ENCODE results near the gene TOP3B. TPM values are rescaled to one million over a fixed set of nuclear protein-coding genes. Genes with fewer than 3 reads are reported as not detected.

Gene TOP3B
- total and polyA plus RNA-seq, 4 donors, result 7.4 to 37.2 (median 21.5) TPM

DNA sequence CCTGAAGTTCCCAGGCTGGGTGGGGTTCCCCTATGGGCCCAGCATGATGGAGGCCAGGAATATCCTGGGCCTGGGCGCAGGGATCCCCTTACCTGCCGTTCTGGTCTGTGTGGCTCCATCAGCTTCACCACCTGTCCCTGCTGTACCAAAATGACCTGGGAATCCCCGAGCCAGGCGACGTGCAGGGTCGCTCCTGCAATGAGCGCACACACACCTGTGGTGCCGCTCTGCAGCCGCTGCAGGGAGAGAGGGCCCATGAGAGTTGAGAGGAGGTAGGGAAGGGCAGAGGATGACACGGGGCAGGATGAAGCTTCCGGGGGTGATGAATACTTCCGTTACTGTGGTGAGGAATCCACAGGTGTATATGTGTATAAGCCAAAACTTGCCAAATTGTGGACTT is 51.5 kb downstream of the TOP3B start:
- DNase-seq (no peak), ATAC-seq (ENCODE audit: low FRiP score) (no peak)
- H3K27ac ChIP-seq (ENCODE audit: low read depth in 1 of 2, low read length in 2 of 2), result no peak overlapping the region
- intact Hi-C loops (cut with DNase I), result loop anchor here in 1 of 2 donors (10.0 kb wide), 1 partner anchor 66 kb away; the partner anchor contains the start of gene MAPK1
- 95 to 96% methylated on average over 12 of the region's 12 CpGs for WGBS, 2 donors
- H3K9me3 ChIP-seq (ENCODE audit: control insufficient read depth, low read length), result no peaks in the 10 kb centered on the region
- H3K4me1 ChIP-seq (ENCODE audit: control insufficient read depth in 1 of 2, insufficient read depth in 2 of 2, low read length in 2 of 2), result no peaks in the 10 kb centered on the region
- H3K4me3 ChIP-seq (ENCODE audit: low read length in 2 of 2), result no peak overlapping the region
- H3K27me3 ChIP-seq (ENCODE audit: control insufficient read depth in 1 of 2, insufficient read depth in 2 of 2, low read length in 1 of 2), result no peaks in the 10 kb centered on the region
- H3K36me3 ChIP-seq (ENCODE audit: control insufficient read depth in 1 of 2, insufficient read depth in 2 of 2, low read length in 1 of 2), result peaks cover 0 to 5% of the 10 kb centered on the region in 2 donors

DNA sequence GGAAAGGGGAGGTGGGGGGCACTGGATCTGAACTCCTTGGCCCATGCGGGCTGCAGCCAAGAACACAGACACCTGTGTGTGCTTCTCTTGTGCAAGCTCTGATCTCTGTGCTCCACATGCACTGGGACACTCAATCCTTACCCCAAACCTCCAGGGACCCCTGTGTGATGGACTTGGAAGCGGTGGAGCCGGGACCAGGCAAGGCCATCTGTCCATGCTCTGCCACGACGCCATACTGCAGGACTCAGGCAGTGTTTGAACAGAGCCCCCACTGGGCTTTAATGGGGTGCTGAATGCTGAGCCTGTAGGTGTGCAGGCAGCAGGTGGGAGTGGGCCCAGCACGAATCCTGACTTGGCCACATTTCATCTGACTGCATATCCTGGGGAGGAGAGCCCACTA is 53.3 kb downstream of the TOP3B start:
- intact Hi-C loops (cut with DNase I), result no loop called here
- ATAC-seq (ENCODE audit: low FRiP score), result no peak
- Histone ChIP-seq H3K4me3 (ENCODE audit: low read length in 2 of 2) (no peak overlapping the region), H3K4me1 (ENCODE audit: control insufficient read depth in 1 of 2, insufficient read depth in 2 of 2, low read length in 2 of 2) (no peaks in the 10 kb centered on the region), H3K9me3 (ENCODE audit: control insufficient read depth, low read length) (no peaks in the 10 kb centered on the region), H3K27me3 (ENCODE audit: control insufficient read depth in 1 of 2, insufficient read depth in 2 of 2, low read length in 1 of 2) (no peaks in the 10 kb centered on the region), H3K27ac (ENCODE audit: low read depth in 1 of 2, low read length in 2 of 2) (no peak overlapping the region), H3K36me3 (ENCODE audit: control insufficient read depth in 1 of 2, insufficient read depth in 2 of 2, low read length in 1 of 2) (peaks cover 0 to 5% of the 10 kb centered on the region in 2 donors)
- DNase-seq, result no peak
- WGBS, 2 donors, result 89 to 94% methylated on average over 6 of the region's 6 CpGs

DNA sequence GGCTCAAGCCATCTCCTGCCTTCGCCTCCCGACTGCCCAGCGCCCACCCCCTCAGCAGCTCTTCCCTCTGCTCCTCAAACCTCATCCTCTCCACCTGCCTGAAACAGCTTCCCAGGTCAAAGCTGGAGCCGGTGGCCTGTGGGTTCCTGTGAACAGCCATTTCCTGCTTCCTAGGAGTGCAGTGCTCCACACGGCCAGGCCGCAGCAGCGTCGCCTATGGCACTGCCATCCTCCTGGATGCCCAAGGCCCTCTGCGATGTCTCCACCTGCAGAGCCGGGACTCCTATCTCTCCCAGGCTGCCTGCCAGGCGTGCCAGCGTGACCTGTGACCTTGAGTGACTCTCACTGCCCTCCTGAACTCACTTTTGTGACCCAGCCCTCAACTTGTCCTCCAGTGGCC is 54.5 kb downstream of the TOP3B start:
- 89 to 90% methylated on average over 12 of the region's 12 CpGs for WGBS, 2 donors
- Histone ChIP-seq H3K4me1 (ENCODE audit: control insufficient read depth in 1 of 2, insufficient read depth in 2 of 2, low read length in 2 of 2) (no peaks in the 10 kb centered on the region), H3K9me3 (ENCODE audit: control insufficient read depth, low read length) (no peaks in the 10 kb centered on the region), H3K4me3 (ENCODE audit: low read length in 2 of 2) (no peak overlapping the region), H3K27ac (ENCODE audit: low read depth in 1 of 2, low read length in 2 of 2) (no peak overlapping the region), H3K36me3 (ENCODE audit: control insufficient read depth in 1 of 2, insufficient read depth in 2 of 2, low read length in 1 of 2) (peaks cover 0 to 5% of the 10 kb centered on the region in 2 donors), H3K27me3 (ENCODE audit: control insufficient read depth in 1 of 2, insufficient read depth in 2 of 2, low read length in 1 of 2) (no peaks in the 10 kb centered on the region)
- intact Hi-C loops (cut with DNase I), result no loop called here
- DNase-seq, result no peak
- no peak for ATAC-seq (ENCODE audit: low FRiP score)

DNA sequence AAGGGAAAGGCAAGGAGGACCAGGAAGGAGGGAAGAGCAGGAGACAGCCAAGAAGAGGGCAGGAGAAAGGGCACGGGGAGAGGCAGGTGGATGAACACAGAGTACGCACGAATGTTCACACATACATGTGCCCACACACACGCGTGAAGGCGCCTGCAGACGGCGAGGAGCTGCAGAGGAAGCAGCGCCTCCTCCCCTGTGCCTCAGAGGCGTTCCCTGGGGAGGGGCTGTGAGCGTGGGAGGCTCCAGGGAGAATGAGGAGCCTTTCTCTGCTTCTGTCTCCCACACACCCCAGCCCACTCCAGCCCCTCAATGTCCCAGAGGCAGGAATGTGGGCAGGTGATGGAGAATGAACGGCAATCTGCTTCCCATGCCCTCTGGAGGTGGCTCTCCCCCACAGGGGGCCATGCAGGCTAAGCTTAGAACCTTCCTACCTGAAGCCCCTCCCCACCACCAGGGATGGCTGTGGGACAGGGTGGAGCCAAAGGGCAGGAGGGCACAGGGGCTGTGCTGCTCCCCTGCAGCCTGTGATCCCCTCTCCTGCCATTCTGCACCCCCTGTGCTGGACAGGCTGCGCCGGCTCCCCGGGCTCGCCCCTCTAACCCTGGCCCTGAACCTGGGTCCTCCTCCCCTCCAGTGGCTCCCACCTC is 55.3 kb downstream of the TOP3B start:
- Histone ChIP-seq H3K9me3 (ENCODE audit: control insufficient read depth, low read length) (no peaks in the 10 kb centered on the region), H3K27me3 (ENCODE audit: control insufficient read depth in 1 of 2, insufficient read depth in 2 of 2, low read length in 1 of 2) (no peaks in the 10 kb centered on the region), H3K4me1 (ENCODE audit: control insufficient read depth in 1 of 2, insufficient read depth in 2 of 2, low read length in 2 of 2) (no peaks in the 10 kb centered on the region), H3K27ac (ENCODE audit: low read depth in 1 of 2, low read length in 2 of 2) (no peak overlapping the region), H3K36me3 (ENCODE audit: control insufficient read depth in 1 of 2, insufficient read depth in 2 of 2, low read length in 1 of 2) (peaks cover 0 to 5% of the 10 kb centered on the region in 2 donors), H3K4me3 (ENCODE audit: low read length in 2 of 2) (no peak overlapping the region)
- intact Hi-C loops (cut with DNase I), result no loop called here
- no peak for ATAC-seq (ENCODE audit: low FRiP score)
- WGBS, 2 donors, result 85 to 86% methylated on average over 16 of the region's 16 CpGs
- no peak for DNase-seq

GRCh38 chr22:21926728-21927127 is 55.9 kb downstream of the TOP3B start:
- no peak for DNase-seq
- no peak for ATAC-seq (ENCODE audit: low FRiP score)
- peaks cover 0 to 5% of the 10 kb centered on the region in 2 donors for H3K36me3 ChIP-seq (ENCODE audit: control insufficient read depth in 1 of 2, insufficient read depth in 2 of 2, low read length in 1 of 2)
- no peaks in the 10 kb centered on the region for H3K4me1 ChIP-seq (ENCODE audit: control insufficient read depth in 1 of 2, insufficient read depth in 2 of 2, low read length in 2 of 2)
- H3K27ac ChIP-seq (ENCODE audit: low read depth in 1 of 2, low read length in 2 of 2), result no peak overlapping the region
- H3K4me3 ChIP-seq (ENCODE audit: low read length in 2 of 2), result no peak overlapping the region
- H3K27me3 ChIP-seq (ENCODE audit: control insufficient read depth in 1 of 2, insufficient read depth in 2 of 2, low read length in 1 of 2), result no peaks in the 10 kb centered on the region
- 74 to 82% methylated on average over 4 of the region's 4 CpGs for WGBS, 2 donors
- H3K9me3 ChIP-seq (ENCODE audit: control insufficient read depth, low read length), result no peaks in the 10 kb centered on the region
- intact Hi-C loops (cut with DNase I), result no loop called here

DNA sequence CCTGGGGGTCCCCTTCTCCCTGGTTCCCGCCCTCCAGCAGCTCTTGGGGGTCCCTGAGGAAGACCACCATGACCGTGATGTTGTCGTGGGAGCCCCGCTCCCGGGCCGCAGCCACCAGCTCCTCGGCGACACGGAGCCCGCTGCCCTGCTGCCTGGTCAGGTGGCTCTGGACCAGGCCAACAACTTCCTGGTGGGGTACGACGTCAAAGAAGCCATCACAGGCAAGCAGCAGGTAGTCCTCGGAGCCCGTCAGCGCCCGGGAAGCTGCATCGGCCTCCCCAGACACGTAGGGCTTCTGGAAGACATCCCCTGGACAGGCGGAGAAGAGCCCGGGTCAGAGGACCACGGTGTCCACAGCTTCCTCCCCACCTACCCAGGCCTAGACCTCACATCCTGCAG is 59.4 kb downstream of the TOP3B start:
- intact Hi-C loops (cut with DNase I), result no loop called here
- ATAC-seq (ENCODE audit: low FRiP score) (no peak), DNase-seq (no peak)
- no peak overlapping the region for H3K4me3 ChIP-seq (ENCODE audit: low read length in 2 of 2)
- H3K27me3 ChIP-seq (ENCODE audit: control insufficient read depth in 1 of 2, insufficient read depth in 2 of 2, low read length in 1 of 2), result no peaks in the 10 kb centered on the region
- no peaks in the 10 kb centered on the region for H3K9me3 ChIP-seq (ENCODE audit: control insufficient read depth, low read length)
- 94 to 95% methylated on average over 21 of the region's 21 CpGs for WGBS, 2 donors
- no peak overlapping the region for H3K27ac ChIP-seq (ENCODE audit: low read depth in 1 of 2, low read length in 2 of 2)
- H3K36me3 ChIP-seq (ENCODE audit: control insufficient read depth in 1 of 2, insufficient read depth in 2 of 2, low read length in 1 of 2), result no peaks in the 10 kb centered on the region
- no peaks in the 10 kb centered on the region for H3K4me1 ChIP-seq (ENCODE audit: control insufficient read depth in 1 of 2, insufficient read depth in 2 of 2, low read length in 2 of 2)

GRCh38 chr22:21922370-21923162 is 60.0 kb downstream of the TOP3B start:
- Histone ChIP-seq H3K27me3 (ENCODE audit: control insufficient read depth in 1 of 2, insufficient read depth in 2 of 2, low read length in 1 of 2) (no peaks in the 10 kb centered on the region), H3K4me1 (ENCODE audit: control insufficient read depth in 1 of 2, insufficient read depth in 2 of 2, low read length in 2 of 2) (no peaks in the 10 kb centered on the region), H3K9me3 (ENCODE audit: control insufficient read depth, low read length) (no peaks in the 10 kb centered on the region), H3K36me3 (ENCODE audit: control insufficient read depth in 1 of 2, insufficient read depth in 2 of 2, low read length in 1 of 2) (no peaks in the 10 kb centered on the region), H3K4me3 (ENCODE audit: low read length in 2 of 2) (no peak overlapping the region), H3K27ac (ENCODE audit: low read depth in 1 of 2, low read length in 2 of 2) (no peak overlapping the region)
- ATAC-seq (ENCODE audit: low FRiP score) (no peak), DNase-seq (no peak)
- intact Hi-C loops (cut with DNase I), result no loop called here
- WGBS, 2 donors, result 89 to 90% methylated on average over 20 of the region's 20 CpGs

GRCh38 chr22:21921729-21922128 is 60.9 kb downstream of the TOP3B start:
- no peaks in the 10 kb centered on the region for H3K36me3 ChIP-seq (ENCODE audit: control insufficient read depth in 1 of 2, insufficient read depth in 2 of 2, low read length in 1 of 2)
- no peak for DNase-seq
- no peak for ATAC-seq (ENCODE audit: low FRiP score)
- WGBS, 2 donors, result 81 to 82% methylated on average over 8 of the region's 8 CpGs
- H3K4me1 ChIP-seq (ENCODE audit: control insufficient read depth in 1 of 2, insufficient read depth in 2 of 2, low read length in 2 of 2), result no peaks in the 10 kb centered on the region
- H3K27ac ChIP-seq (ENCODE audit: low read depth in 1 of 2, low read length in 2 of 2), result no peak overlapping the region
- intact Hi-C loops (cut with DNase I), result no loop called here
- no peaks in the 10 kb centered on the region for H3K27me3 ChIP-seq (ENCODE audit: control insufficient read depth in 1 of 2, insufficient read depth in 2 of 2, low read length in 1 of 2)
- no peak overlapping the region for H3K4me3 ChIP-seq (ENCODE audit: low read length in 2 of 2)
- no peaks in the 10 kb centered on the region for H3K9me3 ChIP-seq (ENCODE audit: control insufficient read depth, low read length)

GRCh38 chr22:21921184-21921721 is 61.3 kb downstream of the TOP3B start:
- DNase-seq (no peak), ATAC-seq (ENCODE audit: low FRiP score) (no peak)

More at GRCh38 chr22:21921184-21921721, 61.3 kb downstream of the TOP3B start:
- no peaks in the 10 kb centered on the region for H3K36me3 ChIP-seq (ENCODE audit: control insufficient read depth in 1 of 2, insufficient read depth in 2 of 2, low read length in 1 of 2)
- 79 to 83% methylated on average over 13 of the region's 13 CpGs for WGBS, 2 donors
- H3K27me3 ChIP-seq (ENCODE audit: control insufficient read depth in 1 of 2, insufficient read depth in 2 of 2, low read length in 1 of 2), result no peaks in the 10 kb centered on the region
- H3K4me3 ChIP-seq (ENCODE audit: low read length in 2 of 2), result no peak overlapping the region
- intact Hi-C loops (cut with DNase I), result no loop called here
- no peak overlapping the region for H3K27ac ChIP-seq (ENCODE audit: low read depth in 1 of 2, low read length in 2 of 2)
- H3K4me1 ChIP-seq (ENCODE audit: control insufficient read depth in 1 of 2, insufficient read depth in 2 of 2, low read length in 2 of 2), result no peaks in the 10 kb centered on the region
- H3K9me3 ChIP-seq (ENCODE audit: control insufficient read depth, low read length), result no peaks in the 10 kb centered on the region

All from aorta (tissue), 5 donors.